ENCODE data around the gene TERT. TPM values are rescaled to one million over a fixed set of nuclear protein-coding genes. Genes with fewer than 3 reads are reported as not detected.

TERT gene
- total RNA-seq, 5 donors from 2014 or later (not counting 1 experiment from before 2014, with no cell fraction given) = 0.09 to 0.70 (median 0.28) TPM

DNA sequence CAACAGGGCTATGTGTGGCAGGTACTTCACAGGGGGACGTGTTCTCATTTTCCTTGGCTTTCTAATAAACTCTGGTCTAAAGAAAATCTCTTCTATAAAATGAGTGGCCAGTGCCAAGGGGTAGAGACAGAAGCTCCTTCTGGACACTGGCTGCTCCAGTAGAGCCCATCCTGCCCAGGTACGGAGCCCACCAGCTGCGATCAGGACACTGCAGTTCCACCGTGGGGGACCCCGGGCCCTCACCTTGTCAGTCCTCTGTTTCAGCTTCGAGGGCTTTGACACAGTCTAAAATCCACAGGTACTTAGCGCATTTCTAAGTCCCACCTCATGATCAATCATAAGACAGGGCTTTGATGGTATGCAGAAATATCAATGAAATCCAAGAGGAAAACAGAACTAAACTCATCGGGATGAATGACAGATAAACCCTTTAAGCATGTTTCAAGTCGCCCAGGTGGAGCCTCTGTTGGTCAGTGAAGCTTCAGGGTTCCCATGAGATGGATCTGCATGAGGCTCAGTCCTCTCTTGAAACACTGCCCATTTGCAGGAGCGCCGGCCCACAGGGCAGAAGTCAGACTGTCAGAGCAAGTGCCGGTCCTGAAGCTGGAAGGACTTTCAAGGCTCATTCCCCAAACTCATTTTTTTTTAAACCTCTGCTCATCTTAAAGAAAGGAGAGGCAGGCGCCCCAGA, 20.3 kb upstream of the TERT start:
- peak in 1 of 4 experiments; percentile 0 for ATAC-seq (replicated peaks in 1 of 4)
- peak in 1 of 35 experiments; percentile 16 for DNase-seq
- Histone ChIP-seq H3K27ac (ENCODE audit: low read length) (no peak overlapping the region), H3K4me3 (ENCODE audit: control insufficient read depth in 1 of 2, extremely low read depth in 1 of 2, low read length in 1 of 2) (peak overlapping the region; percentile 38 to 48), H3K9me3 (no peaks in the 10 kb centered on the region), H3K27me3 (replicated peaks in 1 of 2; ENCODE audit: control insufficient read depth in 2 of 2, extremely low read depth in 1 of 2, insufficient read depth in 2 of 2, low read length in 1 of 2) (no peaks in the 10 kb centered on the region), H3K4me1 (ENCODE audit: control insufficient read depth in 1 of 2, extremely low read depth in 1 of 2, insufficient read depth in 2 of 2, low read length in 2 of 2) (peaks cover 39 to 55% of the 10 kb centered on the region in 2 experiments), H3K36me3 (ENCODE audit: control insufficient read depth in 2 of 2, extremely low read depth in 1 of 2, insufficient read depth in 1 of 2, low read length in 1 of 2) (peaks cover 17 to 20% of the 10 kb centered on the region in 2 donors)
- Mint-ChIP-seq H3K27me3 (no peaks in the 10 kb centered on the region), H3K4me1 (peaks cover 61 to 67% (median 67%) of the 10 kb centered on the region in 3 donors), H3K36me3 (peaks cover 21% of the 10 kb centered on the region), H3K9me3 (peaks cover 3 to 13% (median 3%) of the 10 kb centered on the region in 3 donors), H3K4me3 (peak overlapping the region; percentile 77 to 80 (median 78)), H3K27ac (peak overlapping the region; percentile 94)
- POLR2A ChIA-PET = no interaction called here
- CTCF ChIA-PET = no interaction called here
- WGBS (ENCODE audit: insufficient coverage) = 33% methylated on average over 11 of the region's 13 CpGs

- H3K4me1 ChIP-seq (ENCODE audit: control insufficient read depth in 1 of 2, extremely low read depth in 1 of 2, insufficient read depth in 2 of 2, low read length in 2 of 2) = peaks cover 39 to 55% of the 10 kb centered on the region in 2 experiments
- Mint-ChIP-seq H3K4me3 (peak overlapping the region in 2 of 3 donors; percentile 17 to 80), H3K27ac (peak overlapping the region; percentile 61 to 94), H3K9me3 (peaks cover 3 to 15% (median 3%) of the 10 kb centered on the region in 3 donors), H3K36me3 (peaks cover 19% of the 10 kb centered on the region), H3K4me1 (peaks cover 59 to 70% (median 69%) of the 10 kb centered on the region in 3 donors), H3K27me3 (no peaks in the 10 kb centered on the region)
- DNase-seq (peak in 1 of 35 experiments; percentile 19), ATAC-seq (replicated peaks in 1 of 4) (no peak)
- POLR2A ChIA-PET = interaction anchor here in 1 of 2 donors (0.6 kb wide), 1 partner anchor 265 kb away, joined by 3 read pairs; no protein-coding TSS in a partner anchor
- CTCF ChIA-PET = no interaction called here
- H3K36me3 ChIP-seq (ENCODE audit: control insufficient read depth in 2 of 2, extremely low read depth in 1 of 2, insufficient read depth in 1 of 2, low read length in 1 of 2) = peaks cover 12 to 15% of the 10 kb centered on the region in 2 donors
- WGBS (ENCODE audit: insufficient coverage) = 89% methylated on average over 10 of the region's 13 CpGs
- no peaks in the 10 kb centered on the region for H3K9me3 ChIP-seq
- H3K4me3 ChIP-seq (ENCODE audit: control insufficient read depth in 1 of 2, extremely low read depth in 1 of 2, low read length in 1 of 2) = peak overlapping the region in 1 of 2 donors; percentile 30
- no peak overlapping the region for H3K27ac ChIP-seq (ENCODE audit: low read length)
- no peaks in the 10 kb centered on the region for H3K27me3 ChIP-seq (replicated peaks in 1 of 2; ENCODE audit: control insufficient read depth in 2 of 2, extremely low read depth in 1 of 2, insufficient read depth in 2 of 2, low read length in 1 of 2)
Observed at GRCh38 chr5:1314564-1314982, 19.7 kb upstream of the TERT start.

DNA sequence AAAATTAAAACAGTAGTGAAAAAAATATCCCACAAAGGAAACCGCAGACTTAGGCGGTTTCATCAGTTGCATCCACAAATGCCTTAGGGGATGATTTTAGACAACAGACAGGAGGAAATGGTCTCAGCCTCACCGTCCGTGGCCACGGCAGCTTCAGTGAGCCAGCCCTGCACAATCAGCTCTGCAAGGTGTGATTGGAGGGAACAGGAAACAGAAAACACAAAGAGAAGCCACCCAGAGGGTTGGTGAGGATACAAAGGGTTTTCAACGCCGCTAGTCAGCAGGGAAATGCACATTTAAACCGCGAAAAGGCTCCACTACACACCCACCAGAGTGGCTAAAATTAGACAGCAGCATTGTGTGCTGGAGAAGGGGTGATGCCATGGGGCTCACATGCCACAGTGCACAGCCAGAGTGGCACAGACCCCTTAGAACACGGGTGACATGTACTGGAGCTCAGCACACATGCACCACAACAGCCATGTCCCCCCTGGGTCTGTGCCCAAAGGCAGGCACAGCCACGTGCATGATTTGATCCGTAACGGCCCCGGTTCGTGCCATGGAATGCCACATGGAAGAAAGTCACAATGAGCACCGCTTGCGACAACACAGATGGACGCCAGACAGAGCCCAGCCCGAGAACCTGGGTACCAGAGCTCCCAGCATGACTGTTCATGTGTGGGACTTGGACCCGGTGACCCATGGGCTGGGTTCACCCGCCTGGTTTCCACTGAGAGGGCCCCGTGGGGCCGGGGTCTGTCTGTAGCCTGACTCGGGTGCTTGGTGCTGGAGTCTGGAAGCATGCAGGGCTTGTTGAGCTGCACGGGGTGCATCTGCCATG, 18.3 kb upstream of the TERT start:
- POLR2A ChIA-PET = interaction anchor here in 1 of 2 donors (0.7 kb wide), 1 partner anchor 334 kb away, joined by 9 read pairs; no protein-coding TSS in a partner anchor
- H3K27ac Mint-ChIP-seq = peak overlapping the region; percentile 84 to 87
- H3K36me3 Mint-ChIP-seq = peaks cover 10% of the 10 kb centered on the region
- H3K9me3 ChIP-seq = no peaks in the 10 kb centered on the region
- H3K4me1 ChIP-seq (ENCODE audit: control insufficient read depth in 1 of 2, extremely low read depth in 1 of 2, insufficient read depth in 2 of 2, low read length in 2 of 2) = peaks cover 39 to 55% of the 10 kb centered on the region in 2 experiments
- CTCF ChIA-PET = interaction anchor here in 1 of 2 donors (1.1 kb wide), 1 partner anchor 9 kb away, joined by 3 read pairs; no protein-coding TSS in a partner anchor
- peaks cover 4 to 5% of the 10 kb centered on the region in 2 donors for H3K36me3 ChIP-seq (ENCODE audit: control insufficient read depth in 2 of 2, extremely low read depth in 1 of 2, insufficient read depth in 1 of 2, low read length in 1 of 2)
- peak overlapping the region; percentile 10 to 33 for H3K4me3 ChIP-seq (ENCODE audit: control insufficient read depth in 1 of 2, extremely low read depth in 1 of 2, low read length in 1 of 2)
- peaks cover 3 to 15% (median 3%) of the 10 kb centered on the region in 3 donors for H3K9me3 Mint-ChIP-seq
- peak overlapping the region; percentile 37 for H3K27ac ChIP-seq (ENCODE audit: low read length)
- peaks cover 69 to 81% (median 80%) of the 10 kb centered on the region in 3 donors for H3K4me1 Mint-ChIP-seq
- peak in 29 of 35 experiments; percentile 22 to 75 (median 40) for DNase-seq
- WGBS (ENCODE audit: insufficient coverage) = 22% methylated on average over 18 of the region's 25 CpGs
- H3K4me3 Mint-ChIP-seq = peak overlapping the region; percentile 45 to 80 (median 68)
- H3K27me3 ChIP-seq (replicated peaks in 1 of 2; ENCODE audit: control insufficient read depth in 2 of 2, extremely low read depth in 1 of 2, insufficient read depth in 2 of 2, low read length in 1 of 2) = no peaks in the 10 kb centered on the region
- H3K27me3 Mint-ChIP-seq = no peaks in the 10 kb centered on the region
- peak; percentile 49 to 59 (median 50) for ATAC-seq (replicated peaks in 1 of 4)

GRCh38 chr5:1312206-1312605, 17.3 kb upstream of the TERT start:
- Histone ChIP-seq H3K36me3 (ENCODE audit: control insufficient read depth in 2 of 2, extremely low read depth in 1 of 2, insufficient read depth in 1 of 2, low read length in 1 of 2) (no peaks in the 10 kb centered on the region), H3K27ac (ENCODE audit: low read length) (no peak overlapping the region), H3K4me1 (ENCODE audit: control insufficient read depth in 1 of 2, extremely low read depth in 1 of 2, insufficient read depth in 2 of 2, low read length in 2 of 2) (peaks cover 39 to 53% of the 10 kb centered on the region in 2 experiments), H3K27me3 (replicated peaks in 1 of 2; ENCODE audit: control insufficient read depth in 2 of 2, extremely low read depth in 1 of 2, insufficient read depth in 2 of 2, low read length in 1 of 2) (no peaks in the 10 kb centered on the region), H3K4me3 (ENCODE audit: control insufficient read depth in 1 of 2, extremely low read depth in 1 of 2, low read length in 1 of 2) (no peak overlapping the region), H3K9me3 (no peaks in the 10 kb centered on the region)
- Mint-ChIP-seq H3K4me3 (peak overlapping the region in 1 of 3 donors; percentile 80), H3K27ac (peak overlapping the region; percentile 84 to 87), H3K4me1 (peaks cover 64 to 76% (median 75%) of the 10 kb centered on the region in 3 donors), H3K9me3 (peaks cover 3 to 15% (median 3%) of the 10 kb centered on the region in 3 donors), H3K27me3 (no peaks in the 10 kb centered on the region), H3K36me3 (peaks cover 3% of the 10 kb centered on the region)
- peak in 34 of 35 experiments; percentile 33 to 74 (median 48) for DNase-seq
- WGBS (ENCODE audit: insufficient coverage) = 6% methylated on average over 4 of the region's 7 CpGs
- ChIA-PET CTCF (interaction anchor here in 1 of 2 donors (1.1 kb wide), 1 partner anchor 10 kb away, joined by 3 read pairs; no protein-coding TSS in a partner anchor), POLR2A (no interaction called here)
- ATAC-seq (replicated peaks in 1 of 4) = peak; percentile 9 to 39 (median 36)

- no peak for ATAC-seq (replicated peaks in 1 of 4)
- Histone ChIP-seq H3K27me3 (replicated peaks in 1 of 2; ENCODE audit: control insufficient read depth in 2 of 2, extremely low read depth in 1 of 2, insufficient read depth in 2 of 2, low read length in 1 of 2) (no peaks in the 10 kb centered on the region), H3K36me3 (ENCODE audit: control insufficient read depth in 2 of 2, extremely low read depth in 1 of 2, insufficient read depth in 1 of 2, low read length in 1 of 2) (no peaks in the 10 kb centered on the region), H3K4me1 (ENCODE audit: control insufficient read depth in 1 of 2, extremely low read depth in 1 of 2, insufficient read depth in 2 of 2, low read length in 2 of 2) (peaks cover 35 to 47% of the 10 kb centered on the region in 2 experiments), H3K27ac (ENCODE audit: low read length) (no peak overlapping the region), H3K9me3 (no peaks in the 10 kb centered on the region), H3K4me3 (ENCODE audit: control insufficient read depth in 1 of 2, extremely low read depth in 1 of 2, low read length in 1 of 2) (no peak overlapping the region)
- peaks cover 3 to 15% (median 3%) of the 10 kb centered on the region in 3 donors for H3K9me3 Mint-ChIP-seq
- 88% methylated on average over 10 of the region's 15 CpGs for WGBS (ENCODE audit: insufficient coverage)
- ChIA-PET POLR2A (no interaction called here), CTCF (no interaction called here)
- H3K27ac Mint-ChIP-seq = peak overlapping the region; percentile 84 to 87
- H3K36me3 Mint-ChIP-seq = no peaks in the 10 kb centered on the region
- peaks cover 58 to 70% (median 69%) of the 10 kb centered on the region in 3 donors for H3K4me1 Mint-ChIP-seq
- peak in 1 of 35 experiments; percentile 9 for DNase-seq
- no peaks in the 10 kb centered on the region for H3K27me3 Mint-ChIP-seq
- peak overlapping the region in 1 of 3 donors; percentile 80 for H3K4me3 Mint-ChIP-seq
Observed at GRCh38 chr5:1311439-1312055, 16.7 kb upstream of the TERT start.
